GM23338 (cell line): ENCODE measurements around the gene KPNA6.

ENCODE experiments used
- CTCF ChIP-seq, 2 experiments: fragments of 200-600 bp in 1 of 2; sonication (generic) in 1 of 2; conservative IDR thresholded peaks; 2 replicates each; pipeline versions ENCODE4 v1.5.1 to v1.6.1; 2016 to 2017; ENCODE audit warnings: antibody characterized with exemption in 2 of 2, low read depth in 2 of 2, mild to moderate bottlenecking in 2 of 2, moderate library complexity in 1 of 2
- ETS1 ChIP-seq: IDR thresholded peaks from 2 replicates; pipeline ENCODE4 v1.6.1; 2016; ENCODE audit warnings: antibody characterized with exemption
- EZH2 ChIP-seq: fragments of 200-600 bp; sonication (generic); IDR thresholded peaks from one replicate; pipeline ENCODE4 v1.8.0; 2017; ENCODE audit warnings: antibody characterized with exemption, mild to moderate bottlenecking, low read depth; ENCODE audit not compliant: unreplicated experiment
- EZH2phosphoT487 ChIP-seq: fragments of 200-600 bp; sonication (generic); IDR thresholded peaks from one replicate; pipeline ENCODE4 v1.8.1; 2018; ENCODE audit warnings: antibody characterized with exemption; ENCODE audit not compliant: unreplicated experiment
- NANOG ChIP-seq: IDR thresholded peaks from 2 replicates; pipeline ENCODE4 v1.6.1; 2016; ENCODE audit warnings: antibody characterized with exemption, borderline replicate concordance
- POLR2AphosphoS5 ChIP-seq: IDR thresholded peaks from 2 replicates; pipeline ENCODE4 v1.6.1; 2016; ENCODE audit warnings: antibody characterized with exemption, low read depth
- STAT1 ChIP-seq: IDR thresholded peaks from one replicate; pipeline ENCODE4 v1.6.1; 2016; ENCODE audit warnings: antibody characterized with exemption; ENCODE audit not compliant: unreplicated experiment
- ZNF331 ChIP-seq: fragments of 250-450 bp; sonication (Bioruptor Pico); IDR thresholded peaks from 2 replicates; pipeline ENCODE4 v1.5.0; 2020; ENCODE audit warnings: low read depth, mild to moderate bottlenecking, moderate library complexity
- TF ChIP-seq, protein P1 (sequence below): IDR thresholded peaks from one replicate; pipeline ENCODE4 v1.6.1; 2018; ENCODE audit warnings: antibody characterized with exemption; ENCODE audit not compliant: unreplicated experiment

GRCh38 chr1:32082022-32082421 lies 25.8 kb upstream of the KPNA6 start:
- TF ChIP-seq CTCF (conservative IDR thresholded peaks at IDR 0.05; ENCODE audit: low read depth in 2 of 2) (no peak), EZH2 (no peak), EZH2phosphoT487 (no peak), POLR2AphosphoS5 (no peak), ETS1 (no peak), STAT1 (no peak), ZNF331 (no peak), NANOG (no peak)
- TF ChIP-seq, protein P1, sequence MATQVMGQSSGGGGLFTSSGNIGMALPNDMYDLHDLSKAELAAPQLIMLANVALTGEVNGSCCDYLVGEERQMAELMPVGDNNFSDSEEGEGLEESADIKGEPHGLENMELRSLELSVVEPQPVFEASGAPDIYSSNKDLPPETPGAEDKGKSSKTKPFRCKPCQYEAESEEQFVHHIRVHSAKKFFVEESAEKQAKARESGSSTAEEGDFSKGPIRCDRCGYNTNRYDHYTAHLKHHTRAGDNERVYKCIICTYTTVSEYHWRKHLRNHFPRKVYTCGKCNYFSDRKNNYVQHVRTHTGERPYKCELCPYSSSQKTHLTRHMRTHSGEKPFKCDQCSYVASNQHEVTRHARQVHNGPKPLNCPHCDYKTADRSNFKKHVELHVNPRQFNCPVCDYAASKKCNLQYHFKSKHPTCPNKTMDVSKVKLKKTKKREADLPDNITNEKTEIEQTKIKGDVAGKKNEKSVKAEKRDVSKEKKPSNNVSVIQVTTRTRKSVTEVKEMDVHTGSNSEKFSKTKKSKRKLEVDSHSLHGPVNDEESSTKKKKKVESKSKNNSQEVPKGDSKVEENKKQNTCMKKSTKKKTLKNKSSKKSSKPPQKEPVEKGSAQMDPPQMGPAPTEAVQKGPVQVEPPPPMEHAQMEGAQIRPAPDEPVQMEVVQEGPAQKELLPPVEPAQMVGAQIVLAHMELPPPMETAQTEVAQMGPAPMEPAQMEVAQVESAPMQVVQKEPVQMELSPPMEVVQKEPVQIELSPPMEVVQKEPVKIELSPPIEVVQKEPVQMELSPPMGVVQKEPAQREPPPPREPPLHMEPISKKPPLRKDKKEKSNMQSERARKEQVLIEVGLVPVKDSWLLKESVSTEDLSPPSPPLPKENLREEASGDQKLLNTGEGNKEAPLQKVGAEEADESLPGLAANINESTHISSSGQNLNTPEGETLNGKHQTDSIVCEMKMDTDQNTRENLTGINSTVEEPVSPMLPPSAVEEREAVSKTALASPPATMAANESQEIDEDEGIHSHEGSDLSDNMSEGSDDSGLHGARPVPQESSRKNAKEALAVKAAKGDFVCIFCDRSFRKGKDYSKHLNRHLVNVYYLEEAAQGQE: no peak
